ENCODE results near the gene EXOC3.

EXOC3 gene

DNA sequence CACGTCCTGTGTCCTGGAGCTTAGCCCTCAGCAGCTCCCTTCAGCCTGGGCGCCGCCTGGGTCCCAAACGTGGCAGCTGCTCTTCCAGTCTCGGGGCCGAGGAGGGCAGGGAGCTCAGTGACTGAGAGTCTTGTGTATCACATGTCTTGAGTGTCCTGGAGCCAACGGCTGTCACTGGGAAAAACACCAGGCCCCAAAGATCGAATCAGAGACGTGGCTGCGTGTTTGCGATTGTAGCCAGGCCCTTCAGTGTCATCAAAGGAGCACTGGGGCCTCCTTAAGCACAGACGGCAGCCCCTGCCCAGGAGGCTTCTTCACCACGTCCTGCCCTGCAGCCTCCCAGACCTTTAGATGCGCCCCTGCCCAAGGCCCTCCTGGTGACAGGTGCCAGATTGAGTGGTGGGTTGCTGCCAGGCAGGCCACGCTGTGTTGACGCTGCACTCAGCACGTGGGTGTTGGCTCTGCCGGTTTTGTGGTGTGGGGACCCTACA lies 5.7 kb upstream of the EXOC3 start:
- Mint-ChIP-seq H3K4me3 (no peak overlapping the region), H3K4me1 (ENCODE audit: low read depth) (peaks cover 10% of the 10 kb centered on the region)

DNA sequence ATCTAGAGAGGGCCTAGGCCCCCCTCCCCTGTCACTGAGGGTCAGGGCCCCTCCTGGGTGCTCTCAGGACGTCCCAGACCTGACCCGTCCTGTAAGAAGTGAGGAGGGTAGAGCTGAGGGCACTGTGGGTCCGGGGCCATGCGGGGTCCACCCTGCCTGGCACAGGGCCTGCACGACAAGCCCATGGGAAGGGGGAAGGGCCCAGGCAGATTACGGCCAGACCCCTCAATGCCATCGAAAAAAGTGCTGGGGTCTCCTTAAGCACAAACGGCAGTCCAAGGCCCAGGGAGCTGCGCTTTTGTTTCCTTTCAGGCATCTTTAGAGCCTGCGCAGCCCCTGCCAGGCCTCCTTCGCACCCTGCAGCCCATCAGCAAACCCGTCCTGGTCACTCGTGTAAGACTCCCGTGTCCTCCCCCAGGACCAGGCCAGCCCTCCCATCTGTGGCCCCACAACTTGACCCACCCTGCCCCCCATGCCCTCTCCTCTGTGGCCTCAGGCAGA lies 4.4 kb upstream of the EXOC3 start:
- no peaks in the 10 kb centered on the region for H3K9me3 Mint-ChIP-seq (ENCODE audit: low read depth)
- no peak overlapping the region for H3K4me3 Mint-ChIP-seq
- H3K4me1 Mint-ChIP-seq (ENCODE audit: low read depth), result peaks cover 12% of the 10 kb centered on the region
- no peak overlapping the region for H3K27ac Mint-ChIP-seq
- no peaks in the 10 kb centered on the region for H3K27me3 Mint-ChIP-seq
- H3K36me3 Mint-ChIP-seq, result no peaks in the 10 kb centered on the region

More for the DNA sequence above, 5.7 kb upstream of the EXOC3 start:
- Mint-ChIP-seq H3K27me3 (no peaks in the 10 kb centered on the region), H3K9me3 (ENCODE audit: low read depth) (no peaks in the 10 kb centered on the region), H3K27ac (no peak overlapping the region), H3K36me3 (no peaks in the 10 kb centered on the region)

DNA sequence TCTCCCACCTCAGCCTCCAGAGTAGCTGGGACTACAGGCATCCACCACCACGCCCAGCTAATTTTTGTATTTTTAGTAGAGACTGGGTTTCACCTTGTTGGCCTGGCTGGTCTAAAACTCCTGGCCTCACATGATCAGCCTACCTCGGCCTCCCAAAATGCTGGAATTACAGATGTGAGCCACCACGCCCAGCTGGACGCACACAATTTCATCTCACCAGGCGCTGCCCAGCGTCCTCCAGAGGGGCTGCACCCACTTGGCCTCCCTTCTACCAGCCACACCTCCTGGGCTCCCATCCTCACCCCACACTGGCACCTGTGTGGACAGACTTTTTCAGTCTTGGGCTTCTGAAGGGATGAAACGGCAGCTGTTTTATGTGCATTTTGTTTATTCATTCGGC lies 3.8 kb upstream of the EXOC3 start:
- Mint-ChIP-seq H3K4me1 (ENCODE audit: low read depth) (peaks cover 13% of the 10 kb centered on the region), H3K27ac (no peak overlapping the region), H3K4me3 (no peak overlapping the region), H3K27me3 (no peaks in the 10 kb centered on the region), H3K36me3 (no peaks in the 10 kb centered on the region), H3K9me3 (ENCODE audit: low read depth) (no peaks in the 10 kb centered on the region)

DNA sequence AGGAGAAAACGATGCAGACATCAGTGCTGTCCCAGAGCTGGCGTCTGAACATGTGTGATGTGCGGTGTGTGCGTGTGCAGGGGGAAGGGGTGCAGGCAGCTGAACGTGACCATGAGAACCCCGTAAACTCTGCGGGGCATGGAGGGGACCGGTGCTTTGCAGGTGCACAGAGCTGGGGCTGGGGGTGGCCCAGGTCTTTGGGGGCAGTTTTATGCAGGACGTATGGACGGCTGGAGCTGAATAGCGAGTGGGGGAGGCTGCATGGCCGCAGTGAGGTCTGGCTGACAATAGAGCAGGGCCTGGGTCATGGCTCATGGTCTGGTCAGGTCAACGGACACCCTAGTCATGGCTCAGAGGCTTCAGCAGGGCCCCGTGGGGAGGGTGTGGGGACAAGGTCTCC lies 3.3 kb upstream of the EXOC3 start:
- Mint-ChIP-seq H3K9me3 (ENCODE audit: low read depth) (no peaks in the 10 kb centered on the region), H3K27ac (no peak overlapping the region), H3K36me3 (no peaks in the 10 kb centered on the region), H3K4me1 (ENCODE audit: low read depth) (peaks cover 17% of the 10 kb centered on the region), H3K4me3 (no peak overlapping the region), H3K27me3 (no peaks in the 10 kb centered on the region)

DNA sequence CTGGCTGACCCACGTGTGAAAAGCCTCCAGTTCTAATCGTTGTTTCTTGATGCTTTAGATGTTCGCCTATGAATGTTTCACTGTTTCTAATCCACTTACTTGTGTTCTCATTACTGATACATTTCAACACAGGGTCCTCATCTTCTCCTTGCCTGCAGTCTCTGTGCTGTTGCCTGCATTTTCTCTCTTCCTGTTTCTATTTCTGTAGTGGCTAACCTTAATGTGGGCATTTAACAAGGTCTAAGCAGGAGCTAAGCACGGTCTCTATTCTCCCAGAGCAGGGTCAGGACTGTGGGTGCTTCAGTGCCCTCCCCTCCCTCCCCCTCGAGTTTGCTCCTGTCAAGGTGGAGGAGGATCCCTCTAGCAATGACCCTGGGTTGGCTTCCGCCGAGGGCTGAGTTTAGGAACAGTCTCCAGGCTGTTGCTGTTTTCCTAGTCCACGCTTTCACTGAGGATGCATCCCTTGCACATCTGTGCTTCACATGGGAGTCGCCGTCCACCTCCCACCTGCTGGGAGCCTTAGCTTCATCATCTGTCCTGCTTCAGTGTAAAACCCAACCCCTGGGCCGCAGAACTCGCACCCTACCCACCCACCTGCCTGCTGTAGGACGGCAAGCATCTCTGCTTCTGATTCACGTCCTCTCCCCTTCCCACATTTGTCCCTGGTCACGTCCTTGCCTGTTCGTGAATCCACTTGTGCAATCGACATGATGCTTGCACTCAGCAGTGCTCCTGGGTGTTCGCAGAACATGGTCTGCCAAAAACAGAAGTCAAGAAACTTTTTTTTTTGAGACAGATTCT lies 2.4 kb upstream of the EXOC3 start:
- Mint-ChIP-seq H3K36me3 (peaks cover 3% of the 10 kb centered on the region), H3K4me3 (peak overlapping the region; percentile 46), H3K9me3 (ENCODE audit: low read depth) (no peaks in the 10 kb centered on the region), H3K4me1 (ENCODE audit: low read depth) (peaks cover 22% of the 10 kb centered on the region), H3K27me3 (no peaks in the 10 kb centered on the region), H3K27ac (peak overlapping the region; percentile 64)

DNA sequence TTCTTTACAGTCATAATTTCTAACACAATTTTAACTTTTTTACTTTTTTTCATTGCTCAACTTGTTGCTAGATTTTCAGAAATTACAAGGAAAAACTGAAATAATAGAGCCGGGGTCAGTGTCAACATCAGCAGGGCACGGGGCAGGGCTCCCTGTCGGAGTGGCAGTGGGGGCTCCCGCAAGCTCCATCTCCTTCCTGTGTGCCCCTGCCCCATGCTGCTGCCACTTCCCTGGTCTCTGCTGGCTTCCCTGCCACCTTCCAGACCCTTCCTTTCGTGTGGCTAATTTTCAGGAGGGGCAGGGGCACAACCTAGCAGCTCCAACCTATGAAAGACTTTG lies 1.0 kb upstream of the EXOC3 start:
- Mint-ChIP-seq H3K36me3 (peaks cover 7% of the 10 kb centered on the region), H3K9me3 (ENCODE audit: low read depth) (no peaks in the 10 kb centered on the region), H3K27me3 (no peaks in the 10 kb centered on the region), H3K27ac (peak overlapping the region; percentile 97), H3K4me1 (ENCODE audit: low read depth) (peaks cover 30% of the 10 kb centered on the region), H3K4me3 (peak overlapping the region; percentile 96)

DNA sequence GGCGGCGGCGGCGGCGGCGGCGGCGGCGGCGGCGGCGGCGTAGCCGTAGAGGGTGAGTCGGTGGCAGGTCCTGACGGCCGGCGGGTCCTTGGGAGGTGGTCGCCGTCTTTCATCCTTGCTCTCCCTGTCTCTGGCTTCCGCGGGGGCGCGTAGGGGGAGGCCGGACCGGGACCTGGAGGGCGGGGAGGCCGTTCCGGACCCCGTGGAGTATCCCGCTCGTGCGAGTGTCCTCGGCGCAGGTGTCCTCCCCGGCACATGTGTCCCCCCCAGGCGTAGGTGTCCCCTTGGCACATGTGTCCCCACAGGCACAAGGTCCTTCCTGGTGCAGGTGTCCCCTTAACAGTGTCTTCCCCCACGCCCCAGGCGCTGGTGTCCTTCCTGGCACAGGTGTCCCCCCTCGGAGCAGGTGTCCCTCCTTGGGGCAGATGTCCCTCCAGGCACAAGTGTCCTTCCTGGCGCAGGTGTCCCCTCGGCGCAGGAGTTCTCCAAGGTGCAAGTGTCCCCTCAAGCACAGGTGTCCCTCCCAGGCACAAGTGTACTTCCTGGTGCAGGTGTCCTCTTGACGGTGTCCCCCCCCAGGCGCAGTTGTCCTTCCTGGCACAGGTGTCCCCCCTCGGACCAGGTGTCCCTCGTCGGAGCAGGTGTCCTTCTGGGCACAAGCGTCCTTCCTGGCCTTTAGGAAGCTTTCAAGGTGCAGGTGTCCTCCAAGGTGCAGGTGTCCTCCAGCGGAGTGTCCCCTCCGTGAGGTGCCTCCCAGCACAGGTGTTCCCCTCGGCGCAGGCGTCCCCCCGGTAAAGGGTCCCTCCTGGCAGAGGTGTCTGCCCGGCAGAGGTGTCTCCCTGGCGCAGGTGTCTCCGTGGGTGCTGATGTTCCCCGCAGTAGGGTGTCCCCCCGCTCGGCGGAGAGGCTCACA lies 519 bp downstream of the EXOC3 start:
- H3K27ac Mint-ChIP-seq, result peak overlapping the region; percentile 91
- H3K36me3 Mint-ChIP-seq, result peaks cover 11% of the 10 kb centered on the region
- peak overlapping the region; percentile 96 for H3K4me3 Mint-ChIP-seq
- H3K9me3 Mint-ChIP-seq (ENCODE audit: low read depth), result no peaks in the 10 kb centered on the region
- peaks cover 35% of the 10 kb centered on the region for H3K4me1 Mint-ChIP-seq (ENCODE audit: low read depth)
- no peaks in the 10 kb centered on the region for H3K27me3 Mint-ChIP-seq

DNA sequence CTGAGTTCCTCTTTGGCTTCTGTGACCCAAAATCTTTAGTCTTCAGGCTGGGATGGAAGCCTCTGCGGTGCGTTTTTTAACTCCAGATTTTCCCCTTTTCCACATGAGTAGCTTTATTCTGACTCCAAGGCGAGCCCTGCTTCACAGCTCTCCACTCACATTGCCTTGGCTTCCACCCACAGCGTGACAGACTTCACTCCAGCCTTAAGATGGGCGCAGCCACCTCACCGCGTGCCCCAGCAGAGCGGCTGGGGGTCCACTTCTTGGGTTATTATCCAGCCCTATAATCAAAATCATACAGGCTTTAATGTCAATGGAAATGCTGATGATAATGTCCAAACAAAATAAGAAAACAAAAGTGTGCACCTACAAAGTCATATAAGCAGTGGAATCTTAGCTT lies 1.2 kb downstream of the EXOC3 start:
- H3K4me1 Mint-ChIP-seq (ENCODE audit: low read depth), result peaks cover 37% of the 10 kb centered on the region
- no peaks in the 10 kb centered on the region for H3K9me3 Mint-ChIP-seq (ENCODE audit: low read depth)
- H3K4me3 Mint-ChIP-seq, result peak overlapping the region; percentile 96
- peaks cover 16% of the 10 kb centered on the region for H3K36me3 Mint-ChIP-seq
- no peaks in the 10 kb centered on the region for H3K27me3 Mint-ChIP-seq
- H3K27ac Mint-ChIP-seq, result peak overlapping the region; percentile 91

DNA sequence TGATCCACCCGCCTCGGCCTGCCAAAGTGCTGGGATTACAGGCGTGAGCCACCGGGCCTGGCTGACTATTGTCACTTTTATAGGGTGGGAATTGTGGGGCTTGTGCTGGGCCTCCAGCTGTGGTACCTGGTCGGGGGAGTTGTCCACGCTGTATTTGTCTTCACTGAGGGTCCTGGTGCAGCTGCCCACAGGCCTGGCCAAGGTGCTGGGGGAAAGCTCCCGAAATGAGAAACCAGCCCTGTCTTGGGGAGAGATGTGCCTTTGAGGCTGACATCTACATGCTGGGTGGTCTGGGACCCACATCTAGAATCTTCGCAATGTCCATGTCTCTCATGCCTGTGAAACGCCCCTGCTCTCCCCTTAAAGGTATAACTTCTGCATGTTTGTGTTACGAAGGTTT lies 2.6 kb downstream of the EXOC3 start:
- no peaks in the 10 kb centered on the region for H3K27me3 Mint-ChIP-seq
- peak overlapping the region; percentile 32 for H3K4me3 Mint-ChIP-seq
- no peaks in the 10 kb centered on the region for H3K9me3 Mint-ChIP-seq (ENCODE audit: low read depth)
- H3K36me3 Mint-ChIP-seq, result peaks cover 26% of the 10 kb centered on the region
- peak overlapping the region; percentile 41 for H3K27ac Mint-ChIP-seq
- peaks cover 41% of the 10 kb centered on the region for H3K4me1 Mint-ChIP-seq (ENCODE audit: low read depth)

DNA sequence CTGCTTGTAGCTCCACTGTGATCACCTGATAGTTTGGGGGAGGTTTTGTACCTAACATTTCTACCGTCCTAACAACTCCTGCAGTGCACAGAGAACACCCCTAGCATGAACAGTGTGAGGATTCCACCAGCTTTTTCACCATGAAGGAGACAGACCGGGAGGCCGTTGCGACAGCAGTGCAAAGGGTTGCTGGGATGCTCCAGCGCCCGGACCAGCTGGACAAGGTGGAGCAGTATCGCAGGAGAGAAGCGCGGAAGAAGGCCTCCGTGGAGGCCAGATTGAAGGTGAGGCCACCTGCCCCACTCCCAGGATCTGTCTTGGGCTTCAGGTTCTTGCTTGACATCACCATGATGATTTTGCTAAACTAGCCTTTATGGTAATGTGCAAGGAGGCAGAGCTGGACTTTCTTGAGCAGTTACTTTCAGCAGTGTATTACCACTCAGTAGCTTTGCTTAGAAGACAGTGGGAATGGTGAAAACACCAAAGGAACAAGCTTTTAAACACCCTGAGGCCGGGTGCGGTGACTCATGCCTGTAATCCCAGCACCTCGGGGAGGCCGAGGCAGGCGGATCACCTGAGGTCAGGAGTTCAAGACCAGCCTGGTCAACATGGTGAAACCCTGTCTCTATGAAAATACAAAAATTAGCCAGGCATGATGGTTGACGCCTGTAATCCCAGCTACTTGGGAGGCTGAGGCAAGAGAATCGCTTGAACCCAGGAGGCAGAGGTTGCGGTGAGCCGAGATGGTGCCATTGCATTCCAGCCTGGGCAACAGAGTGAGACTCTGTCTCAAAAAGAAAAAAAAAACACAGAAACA lies 3.3 kb downstream of the EXOC3 start:
- Mint-ChIP-seq H3K4me1 (ENCODE audit: low read depth) (peaks cover 40% of the 10 kb centered on the region), H3K4me3 (peak overlapping the region; percentile 35), H3K27ac (peak overlapping the region; percentile 61), H3K36me3 (peaks cover 32% of the 10 kb centered on the region), H3K27me3 (no peaks in the 10 kb centered on the region), H3K9me3 (ENCODE audit: low read depth) (no peaks in the 10 kb centered on the region)

DNA sequence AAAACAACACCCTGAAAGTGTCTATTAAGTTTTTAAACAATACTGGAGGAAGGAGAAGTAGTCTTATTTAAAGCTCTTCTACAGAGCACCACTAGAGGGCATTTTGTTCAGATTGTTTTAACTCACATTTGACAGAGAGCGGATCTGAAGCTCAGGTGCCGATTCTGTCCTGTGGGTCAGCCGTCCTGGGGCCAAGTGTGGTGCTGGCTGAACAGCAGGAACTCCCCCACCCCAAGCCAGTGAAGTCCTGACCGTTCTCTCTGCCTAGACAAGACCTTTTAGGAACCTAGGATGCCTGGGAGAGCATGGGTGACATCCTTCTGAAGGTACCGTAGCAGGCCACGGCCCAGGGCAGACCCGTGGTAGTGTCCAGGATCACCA lies 3.9 kb downstream of the EXOC3 start:
- Mint-ChIP-seq H3K9me3 (ENCODE audit: low read depth) (peaks cover 6% of the 10 kb centered on the region), H3K4me1 (ENCODE audit: low read depth) (peaks cover 37% of the 10 kb centered on the region), H3K36me3 (peaks cover 37% of the 10 kb centered on the region), H3K27me3 (no peaks in the 10 kb centered on the region), H3K27ac (peak overlapping the region; percentile 61), H3K4me3 (peak overlapping the region; percentile 35)

DNA sequence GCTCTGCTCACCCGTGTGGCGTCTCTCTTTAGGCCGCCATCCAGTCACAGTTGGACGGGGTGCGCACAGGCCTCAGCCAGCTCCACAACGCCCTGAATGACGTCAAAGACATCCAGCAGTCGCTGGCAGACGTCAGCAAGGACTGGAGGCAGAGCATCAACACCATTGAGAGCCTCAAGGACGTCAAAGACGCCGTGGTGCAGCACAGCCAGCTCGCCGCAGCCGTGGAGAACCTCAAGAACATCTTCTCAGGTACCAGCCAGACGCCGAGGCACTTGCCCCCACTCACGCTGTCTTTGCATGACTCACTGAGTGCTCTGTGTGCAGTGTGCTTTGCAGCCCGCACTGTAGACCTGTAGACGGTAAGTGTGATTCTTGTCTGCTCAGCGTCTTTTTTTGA lies 4.5 kb downstream of the EXOC3 start:
- H3K36me3 Mint-ChIP-seq, result peaks cover 43% of the 10 kb centered on the region
- H3K4me3 Mint-ChIP-seq, result no peak overlapping the region
- H3K9me3 Mint-ChIP-seq (ENCODE audit: low read depth), result peaks cover 11% of the 10 kb centered on the region
- peaks cover 39% of the 10 kb centered on the region for H3K4me1 Mint-ChIP-seq (ENCODE audit: low read depth)
- H3K27me3 Mint-ChIP-seq, result no peaks in the 10 kb centered on the region
- H3K27ac Mint-ChIP-seq, result peak overlapping the region; percentile 41

DNA sequence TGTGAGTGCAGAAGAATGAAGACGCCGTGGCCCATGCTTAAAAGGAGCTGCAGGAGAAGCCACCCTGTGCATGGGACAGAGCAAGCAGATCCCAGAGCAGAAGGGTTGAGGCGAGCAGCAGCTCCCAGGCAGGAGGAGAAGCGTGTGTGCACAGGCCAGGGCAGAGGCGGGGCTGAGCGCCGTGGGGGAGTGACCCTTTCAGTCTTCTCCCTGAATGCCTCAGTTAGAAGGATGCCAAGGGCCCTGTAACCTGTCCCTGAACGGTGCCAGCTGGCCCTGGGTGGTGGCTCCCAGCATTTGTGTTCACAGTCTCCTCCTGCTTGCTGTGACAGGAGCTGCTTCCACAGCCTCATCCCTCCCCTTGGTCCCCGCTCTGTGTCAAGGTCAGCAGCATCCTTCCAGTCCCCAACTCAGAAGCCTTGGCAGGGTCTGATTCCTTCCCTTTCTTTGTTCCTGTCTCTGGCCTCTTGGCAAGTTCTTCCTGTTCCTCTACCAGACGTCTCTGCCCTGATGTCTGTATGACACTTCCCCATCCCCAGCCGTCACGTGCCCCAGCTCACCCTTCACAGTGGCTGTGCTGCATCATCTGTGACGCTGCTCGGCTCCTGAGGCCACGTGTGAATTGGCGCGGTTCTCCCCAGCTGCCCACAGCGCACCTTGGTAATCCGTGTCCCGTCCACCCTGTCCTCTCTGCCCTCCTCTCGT lies 5.2 kb downstream of the EXOC3 start:
- peaks cover 50% of the 10 kb centered on the region for H3K36me3 Mint-ChIP-seq
- H3K27me3 Mint-ChIP-seq, result no peaks in the 10 kb centered on the region
- no peak overlapping the region for H3K4me3 Mint-ChIP-seq
- peaks cover 11% of the 10 kb centered on the region for H3K9me3 Mint-ChIP-seq (ENCODE audit: low read depth)
- H3K4me1 Mint-ChIP-seq (ENCODE audit: low read depth), result peaks cover 44% of the 10 kb centered on the region
- peak overlapping the region; percentile 41 for H3K27ac Mint-ChIP-seq

DNA sequence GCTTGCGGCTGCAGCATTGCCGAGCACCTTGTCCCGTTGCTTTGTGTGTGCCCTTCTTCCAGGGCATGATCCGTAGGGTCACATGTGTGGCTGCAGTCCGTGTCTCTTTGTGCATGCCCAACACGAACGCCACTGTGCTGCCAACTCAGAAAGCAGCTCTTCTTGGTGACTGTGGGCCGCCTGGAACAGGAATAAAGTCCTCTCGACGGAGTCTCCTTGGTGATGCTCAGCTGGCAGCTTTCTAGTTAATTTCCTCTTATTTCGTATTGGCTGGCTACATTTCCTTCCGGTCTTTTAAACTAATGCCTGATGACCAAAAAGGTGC lies 5.8 kb downstream of the EXOC3 start:
- peaks cover 49% of the 10 kb centered on the region for H3K4me1 Mint-ChIP-seq (ENCODE audit: low read depth)
- H3K27ac Mint-ChIP-seq, result no peak overlapping the region

More for the DNA sequence above, 5.8 kb downstream of the EXOC3 start:
- no peaks in the 10 kb centered on the region for H3K27me3 Mint-ChIP-seq
- H3K9me3 Mint-ChIP-seq (ENCODE audit: low read depth), result peaks cover 11% of the 10 kb centered on the region
- H3K4me3 Mint-ChIP-seq, result no peak overlapping the region
- H3K36me3 Mint-ChIP-seq, result peaks cover 55% of the 10 kb centered on the region
